ENCODE results near the gene GALNT2. TPM values are rescaled to one million over a fixed set of nuclear protein-coding genes. Genes with fewer than 3 reads are reported as not detected.

Gene GALNT2
- total and polyA plus RNA-seq, 2 of the 13 experiments (the other 11 are each of a cell fraction or from before 2014, with no cell fraction given): 39.3 to 39.6 TPM

DNA sequence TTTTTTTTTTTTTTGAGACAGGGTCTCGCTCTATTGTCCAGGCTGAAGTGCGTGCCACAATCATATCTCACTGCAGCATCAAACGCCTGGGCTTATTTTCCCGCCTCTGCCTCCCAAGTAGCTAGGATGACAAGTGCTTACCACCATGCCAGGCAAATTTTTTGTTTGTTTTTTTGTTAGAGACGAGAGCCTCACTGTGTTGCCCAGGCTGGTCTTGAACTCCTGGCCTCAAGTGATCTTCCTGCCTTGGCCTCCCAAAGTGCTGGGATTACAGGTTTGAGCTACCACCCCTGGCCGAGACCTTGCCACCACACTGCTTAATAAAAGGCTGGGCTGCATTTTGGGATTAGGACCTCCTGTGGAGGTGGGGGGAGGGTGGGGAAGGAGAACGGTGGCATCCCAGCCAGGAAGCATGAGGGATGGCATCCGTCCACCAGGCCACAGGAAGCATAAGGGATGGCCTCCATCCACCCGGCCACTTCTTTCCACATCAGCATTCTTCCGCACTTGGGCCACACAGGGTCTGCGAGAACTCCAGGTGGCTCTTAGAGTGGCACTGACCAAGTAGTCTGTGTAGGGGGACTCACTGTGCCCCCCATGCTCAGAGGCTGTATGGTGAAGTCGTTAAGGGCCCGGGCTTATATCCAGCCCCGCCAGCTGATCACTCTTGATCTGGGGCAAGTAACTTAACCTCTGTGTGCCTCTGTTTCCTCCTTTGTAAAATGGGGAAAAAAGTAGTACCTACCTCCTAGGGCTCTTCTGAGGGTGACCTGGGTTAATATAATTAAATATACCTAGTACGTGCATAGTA lies 75.0 kb downstream of the GALNT2 start:
- no peak overlapping the region for H3K9ac ChIP-seq (ENCODE audit: insufficient read depth, low read depth, low read length)
- H3K36me3 ChIP-seq (replicated peaks in 1 of 2; ENCODE audit: control insufficient read depth in 1 of 2, insufficient read depth in 2 of 2, low read length in 2 of 2): no peaks in the 10 kb centered on the region; a peak in 1 of 5 replicates
- H4K20me1 ChIP-seq (ENCODE audit: insufficient read depth, low read length): no peaks in the 10 kb centered on the region
- BruUV-seq (replicated peaks): no TSS peak
- H3K4me1 ChIP-seq (ENCODE audit: insufficient read depth, low read length): peaks cover 32% of the 10 kb centered on the region
- in situ Hi-C loops (cut with HindIII; ENCODE audit: extremely low pct_ligation_motif_present, low pct_unique_long_range_greater_than_20kb): no loop called here
- FAIRE-seq (no peak), DNase-seq (ENCODE audit: low spot score) (no peak), ATAC-seq (no peak)
- TF ChIP-seq ERF (CRISPR knock-in tag; IDR thresholded peaks at IDR 0.05) (no peak), NFKB2 (CRISPR knock-in tag; IDR thresholded peaks at IDR 0.05; ENCODE audit: borderline replicate concordance) (no peak), GPN1 (CRISPR knock-in tag; IDR thresholded peaks at IDR 0.05; ENCODE audit: borderline replicate concordance) (no peak), ZSCAN22 (CRISPR knock-in tag; IDR thresholded peaks at IDR 0.05) (no peak), CCDC6 (CRISPR knock-in tag; IDR thresholded peaks at IDR 0.05) (no peak), TBP (CRISPR knock-in tag; IDR thresholded peaks at IDR 0.05) (no peak), SKI (IDR thresholded peaks at IDR 0.05; ENCODE audit: partially characterized antibody) (no peak), ZMAT3 (CRISPR knock-in tag; conservative IDR thresholded peaks at IDR 0.05) (no peak), ZNF563 (CRISPR knock-in tag; IDR thresholded peaks at IDR 0.05) (no peak), TRIM24 (CRISPR knock-in tag; IDR thresholded peaks at IDR 0.05) (no peak), ZFP36L2 (CRISPR knock-in tag; IDR thresholded peaks at IDR 0.05) (no peak), GABPA (IDR thresholded peaks at IDR 0.05; ENCODE audit: low read depth, low read length) (no peak), GABPA (CRISPR knock-in tag; IDR thresholded peaks at IDR 0.05; ENCODE audit: low read depth) (no peak), KMT2B (CRISPR knock-in tag; IDR thresholded peaks at IDR 0.05) (no peak), ZNF543 (CRISPR knock-in tag; IDR thresholded peaks at IDR 0.05) (no peak), KLF12 (CRISPR knock-in tag; IDR thresholded peaks at IDR 0.05; ENCODE audit: borderline replicate concordance) (no peak), RAD21 (CRISPR knock-in tag; IDR thresholded peaks at IDR 0.05) (no peak)
- TF ChIP-seq, protein P1, sequence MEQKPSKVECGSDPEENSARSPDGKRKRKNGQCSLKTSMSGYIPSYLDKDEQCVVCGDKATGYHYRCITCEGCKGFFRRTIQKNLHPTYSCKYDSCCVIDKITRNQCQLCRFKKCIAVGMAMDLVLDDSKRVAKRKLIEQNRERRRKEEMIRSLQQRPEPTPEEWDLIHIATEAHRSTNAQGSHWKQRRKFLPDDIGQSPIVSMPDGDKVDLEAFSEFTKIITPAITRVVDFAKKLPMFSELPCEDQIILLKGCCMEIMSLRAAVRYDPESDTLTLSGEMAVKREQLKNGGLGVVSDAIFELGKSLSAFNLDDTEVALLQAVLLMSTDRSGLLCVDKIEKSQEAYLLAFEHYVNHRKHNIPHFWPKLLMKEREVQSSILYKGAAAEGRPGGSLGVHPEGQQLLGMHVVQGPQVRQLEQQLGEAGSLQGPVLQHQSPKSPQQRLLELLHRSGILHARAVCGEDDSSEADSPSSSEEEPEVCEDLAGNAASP (CRISPR knock-in tag; IDR thresholded peaks at IDR 0.05; ENCODE audit: borderline replicate concordance): no peak
- TF ChIP-seq, protein P2, sequence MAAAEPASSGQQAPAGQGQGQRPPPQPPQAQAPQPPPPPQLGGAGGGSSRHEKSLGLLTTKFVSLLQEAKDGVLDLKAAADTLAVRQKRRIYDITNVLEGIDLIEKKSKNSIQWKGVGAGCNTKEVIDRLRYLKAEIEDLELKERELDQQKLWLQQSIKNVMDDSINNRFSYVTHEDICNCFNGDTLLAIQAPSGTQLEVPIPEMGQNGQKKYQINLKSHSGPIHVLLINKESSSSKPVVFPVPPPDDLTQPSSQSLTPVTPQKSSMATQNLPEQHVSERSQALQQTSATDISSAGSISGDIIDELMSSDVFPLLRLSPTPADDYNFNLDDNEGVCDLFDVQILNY (CRISPR knock-in tag; conservative IDR thresholded peaks at IDR 0.05): no peak
- TF ChIP-seq, protein P3, sequence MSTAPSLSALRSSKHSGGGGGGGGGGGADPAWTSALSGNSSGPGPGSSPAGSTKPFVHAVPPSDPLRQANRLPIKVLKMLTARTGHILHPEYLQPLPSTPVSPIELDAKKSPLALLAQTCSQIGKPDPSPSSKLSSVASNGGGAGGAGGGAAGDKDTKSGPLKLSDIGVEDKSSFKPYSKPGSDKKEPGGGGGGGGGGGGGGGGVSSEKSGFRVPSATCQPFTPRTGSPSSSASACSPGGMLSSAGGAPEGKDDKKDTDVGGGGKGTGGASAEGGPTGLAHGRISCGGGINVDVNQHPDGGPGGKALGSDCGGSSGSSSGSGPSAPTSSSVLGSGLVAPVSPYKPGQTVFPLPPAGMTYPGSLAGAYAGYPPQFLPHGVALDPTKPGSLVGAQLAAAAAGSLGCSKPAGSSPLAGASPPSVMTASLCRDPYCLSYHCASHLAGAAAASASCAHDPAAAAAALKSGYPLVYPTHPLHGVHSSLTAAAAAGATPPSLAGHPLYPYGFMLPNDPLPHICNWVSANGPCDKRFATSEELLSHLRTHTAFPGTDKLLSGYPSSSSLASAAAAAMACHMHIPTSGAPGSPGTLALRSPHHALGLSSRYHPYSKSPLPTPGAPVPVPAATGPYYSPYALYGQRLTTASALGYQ (CRISPR knock-in tag; IDR thresholded peaks at IDR 0.05): no peak
- H3K4me2 ChIP-seq (ENCODE audit: low read depth, low read length): no peak overlapping the region
- H3K9me3 ChIP-seq (ENCODE audit: low read length): no peaks in the 10 kb centered on the region
- POLR2A ChIA-PET: no interaction called here
- WGBS (ENCODE audit: low lambda C conversion rate): 95% methylated on average over 13 of the region's 15 CpGs
- intact Hi-C loops (cut with micrococcal nuclease; ENCODE audit: unreplicated experiment): no loop called here
- H2AFZ ChIP-seq (ENCODE audit: low read length): no peak overlapping the region
- H3K27me3 ChIP-seq (ENCODE audit: control insufficient read depth in 1 of 2, insufficient read depth in 2 of 2, low read length in 2 of 2): no peaks in the 10 kb centered on the region
- peaks cover 21% of the 10 kb centered on the region for H3K79me2 ChIP-seq (ENCODE audit: insufficient read depth, low read length)
- CTCF ChIA-PET (ENCODE audit: low intra/inter-chr PET ratio, low total read pairs): no interaction called here
- H3K4me3 ChIP-seq (replicated peaks in 1 of 3; ENCODE audit: insufficient read depth in 1 of 3, low read depth in 2 of 3, low read length in 3 of 3): no peak overlapping the region
- H3K27ac ChIP-seq (ENCODE audit: extremely low read length, insufficient read depth, low read length): no peak overlapping the region

Data from HepG2 (cell line).